ENCODE results near the gene AKIRIN2.

AKIRIN2 gene

DNA sequence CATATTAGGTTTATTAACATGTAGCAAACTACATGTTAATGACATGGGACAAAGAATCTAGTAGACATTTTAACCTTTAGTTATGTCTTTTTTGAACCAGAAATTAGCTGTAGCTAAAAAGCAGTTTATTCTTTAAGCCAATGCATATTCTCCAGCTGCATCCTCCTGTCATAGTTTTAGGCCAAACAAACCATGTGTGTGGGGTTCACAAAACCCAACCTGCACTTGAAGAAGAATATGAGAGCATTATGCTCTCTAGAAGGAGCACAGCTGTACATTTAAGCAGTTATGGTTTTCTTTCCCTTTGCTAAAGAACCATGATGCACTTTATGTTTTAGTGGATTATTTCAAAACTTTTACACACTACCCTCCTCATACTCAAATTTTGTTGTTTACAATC is 46.2 kb downstream of the AKIRIN2 start:
- no peak for DNase-seq (ENCODE audit: low spot score)

DNA sequence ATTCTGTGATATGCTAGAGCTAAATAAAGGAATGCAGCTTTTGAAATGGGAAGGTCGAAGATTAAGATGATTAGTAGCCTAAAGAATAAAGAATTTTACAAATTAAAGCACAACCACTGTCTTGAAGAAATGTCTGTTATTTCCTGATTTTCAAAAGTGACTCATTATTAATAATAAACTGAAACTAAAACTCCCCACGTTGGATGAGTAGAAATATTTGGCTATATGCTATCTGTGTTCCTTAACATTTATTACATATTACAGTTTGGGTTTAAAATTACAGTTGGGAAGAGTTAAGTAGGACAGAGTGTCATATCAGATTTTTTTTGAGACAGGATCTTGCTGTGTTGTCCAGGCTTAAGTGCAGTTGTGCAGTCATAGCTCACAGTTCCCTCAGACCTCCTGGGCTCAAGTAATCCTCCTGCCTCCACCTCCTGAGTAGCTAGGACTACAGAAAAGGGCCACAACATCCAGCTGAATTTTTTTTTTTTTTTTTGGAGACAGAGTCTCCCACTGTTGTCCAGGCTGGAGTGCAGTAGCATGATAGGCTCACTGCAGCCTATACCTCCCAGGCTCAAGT is 47.1 kb downstream of the AKIRIN2 start:
- no peak for DNase-seq (ENCODE audit: low spot score)

DNA sequence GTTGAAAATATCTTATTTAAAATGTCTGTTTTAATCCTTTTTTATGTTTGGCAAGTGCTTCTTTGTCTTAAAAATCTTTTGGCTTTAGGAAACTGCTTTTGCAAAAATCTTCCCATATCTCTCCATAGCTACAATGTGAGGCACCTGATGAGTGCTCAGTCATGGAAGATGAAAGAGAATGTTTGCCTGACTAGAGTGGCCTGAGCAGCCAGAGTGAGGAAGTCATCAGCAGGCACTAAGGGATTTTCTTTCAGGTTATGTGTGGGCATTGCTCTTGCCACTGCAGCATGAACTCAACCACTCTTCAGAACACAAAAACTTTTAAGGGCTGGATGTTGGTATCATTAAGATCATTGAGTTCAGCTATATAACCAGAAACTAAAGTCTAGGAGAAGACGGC is 47.9 kb downstream of the AKIRIN2 start:
- DNase-seq (ENCODE audit: low spot score): no peak

DNA sequence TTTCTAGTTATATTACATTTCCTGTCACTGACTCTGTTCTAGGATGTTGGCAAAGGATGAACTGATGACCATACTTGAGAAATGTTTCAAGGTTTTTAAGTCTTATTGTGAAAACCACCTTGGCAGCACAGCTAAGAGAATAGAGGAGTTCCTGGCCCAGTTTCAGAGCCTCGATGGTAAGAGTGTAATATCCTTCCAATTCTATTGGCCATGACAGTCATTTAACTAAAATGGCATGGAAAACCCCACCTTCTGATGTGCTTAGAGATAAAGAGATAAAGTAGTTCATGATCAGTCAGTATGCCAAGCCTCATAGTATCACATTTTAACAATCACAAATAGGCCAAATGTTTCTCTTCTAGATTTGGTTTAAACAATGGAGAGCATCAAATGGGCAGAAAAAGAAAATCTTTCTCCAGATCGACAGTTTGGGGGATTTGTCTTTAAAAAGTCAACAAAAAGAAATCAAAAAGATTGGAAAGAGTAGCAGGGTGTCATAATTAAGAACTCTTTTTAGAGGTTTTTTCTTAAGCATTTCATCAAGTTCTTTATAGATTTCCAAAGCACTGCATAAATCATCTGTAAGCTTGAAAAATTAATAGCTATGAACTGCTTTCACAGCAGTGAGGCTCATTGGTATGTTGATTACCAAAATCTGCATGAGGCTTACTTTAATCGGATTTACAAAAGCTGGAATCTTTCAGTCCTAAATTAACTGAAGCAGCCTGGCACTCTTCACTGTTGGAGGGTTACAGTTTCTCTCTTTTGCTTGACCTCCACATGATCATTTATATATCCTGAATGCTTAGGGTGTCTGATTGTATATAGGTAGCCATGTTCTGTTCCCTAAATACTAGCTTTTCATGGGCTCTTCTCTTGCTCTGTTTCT is 48.7 kb downstream of the AKIRIN2 start:
- no peak for DNase-seq (ENCODE audit: low spot score)

DNA sequence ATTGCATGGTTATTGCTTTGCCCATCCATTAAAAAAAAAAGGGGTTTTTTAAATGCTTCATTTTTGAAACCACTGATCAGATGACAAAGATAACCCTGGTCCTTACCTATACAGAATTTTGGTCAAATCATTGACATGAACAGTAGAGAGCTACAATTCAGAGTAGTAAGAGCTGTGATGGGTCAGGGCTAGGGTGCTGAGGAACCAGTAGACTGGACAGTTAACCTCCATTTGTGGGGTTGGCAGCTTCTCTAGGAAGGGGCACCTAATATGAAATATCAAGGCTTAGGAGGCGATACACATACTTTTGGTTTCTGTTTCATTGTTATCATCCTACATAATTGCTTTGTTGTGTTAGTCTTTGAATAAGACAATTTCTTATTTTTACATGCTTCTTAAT is 57.0 kb downstream of the AKIRIN2 start:
- DNase-seq (ENCODE audit: low spot score): no peak

DNA sequence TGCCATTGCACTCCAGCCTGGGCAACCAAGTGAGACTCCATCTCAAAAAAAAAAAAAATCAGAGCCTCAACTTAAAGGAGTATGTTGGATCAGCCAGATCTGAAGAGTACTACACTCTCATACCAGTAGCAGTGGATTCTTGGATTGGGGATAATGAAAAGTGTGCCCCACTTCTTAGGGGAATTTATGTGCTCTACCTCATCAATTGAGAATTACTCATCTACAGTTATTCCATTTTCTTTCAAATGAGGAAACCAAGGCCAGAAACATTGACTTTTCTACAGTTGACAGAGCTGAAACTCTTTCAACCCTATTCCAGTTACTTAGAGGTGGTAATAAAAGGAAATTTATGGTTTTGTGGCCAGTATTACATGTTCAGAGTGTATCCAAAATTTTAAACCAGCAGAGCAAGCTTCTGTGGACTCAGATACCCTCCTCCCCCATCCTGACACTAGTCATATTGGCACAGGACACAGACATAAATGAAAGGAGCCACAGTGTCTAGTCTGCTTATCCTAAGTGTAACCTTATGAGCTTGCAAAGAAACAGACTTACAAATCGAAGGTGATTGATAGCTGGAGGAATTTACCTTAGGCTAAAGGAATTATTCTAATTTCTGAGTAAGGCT is 60.9 kb downstream of the AKIRIN2 start:
- DNase-seq (ENCODE audit: low spot score): no peak

DNA sequence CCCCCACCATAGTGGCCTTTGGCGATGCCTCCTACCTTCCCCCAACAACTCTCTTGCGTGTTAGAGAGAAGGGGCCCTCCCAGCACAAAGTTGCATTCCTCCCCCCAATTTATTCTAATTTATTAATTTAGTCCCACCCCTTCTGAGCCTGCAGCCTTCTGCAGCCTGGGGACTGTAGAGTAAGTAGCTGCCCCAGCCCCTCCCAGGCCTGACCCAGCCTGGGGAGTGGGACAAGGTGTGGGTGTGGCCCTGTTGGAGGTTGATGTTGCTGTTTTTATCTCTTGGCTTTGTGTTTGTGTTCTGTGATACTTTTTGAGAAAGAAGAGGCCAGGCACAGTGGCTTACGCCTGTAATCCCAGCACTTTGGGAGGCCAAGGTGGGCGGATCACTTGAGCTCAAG is 62.7 kb downstream of the AKIRIN2 start:
- DNase-seq (ENCODE audit: low spot score): no peak

DNA sequence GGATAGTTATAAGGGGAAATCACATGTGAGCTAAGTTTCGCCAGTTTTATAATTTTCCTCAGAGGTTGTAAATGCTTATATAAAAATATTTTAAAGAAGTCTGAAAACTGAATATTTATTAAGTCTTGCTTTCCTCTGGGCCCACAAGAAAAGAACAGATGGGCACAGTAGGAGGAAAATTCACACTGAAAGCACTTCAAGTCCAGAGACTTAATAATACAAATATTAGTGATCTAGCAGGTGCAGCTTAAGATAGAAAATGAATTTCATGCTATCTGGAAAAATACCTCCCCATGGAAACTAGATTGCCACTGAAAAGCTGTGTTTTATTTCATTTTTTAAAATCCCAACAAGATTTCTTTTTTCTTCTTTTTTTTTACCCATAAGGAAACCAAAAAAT is 64.9 kb downstream of the AKIRIN2 start:
- no peak for DNase-seq (ENCODE audit: low spot score)

DNA sequence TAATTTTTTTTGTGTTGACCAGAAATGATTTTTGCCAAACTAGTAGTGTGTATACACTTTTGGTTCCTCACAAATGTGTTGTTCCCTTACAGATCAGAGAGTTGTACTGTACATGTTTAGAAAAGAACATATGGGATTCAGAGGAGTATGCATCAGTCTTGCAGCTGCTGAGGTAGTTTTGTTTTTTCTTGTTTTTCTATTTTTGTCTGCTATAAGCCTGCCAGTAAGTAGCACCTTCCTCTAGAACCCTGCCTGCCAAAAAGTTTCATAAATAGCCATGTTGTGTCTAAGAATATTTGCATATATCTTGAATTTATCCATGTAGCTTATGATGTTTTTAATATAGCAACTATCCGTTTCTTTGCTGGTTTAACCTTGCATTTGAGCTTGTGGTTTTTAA is 65.7 kb downstream of the AKIRIN2 start:
- no peak for DNase-seq (ENCODE audit: low spot score)

DNA sequence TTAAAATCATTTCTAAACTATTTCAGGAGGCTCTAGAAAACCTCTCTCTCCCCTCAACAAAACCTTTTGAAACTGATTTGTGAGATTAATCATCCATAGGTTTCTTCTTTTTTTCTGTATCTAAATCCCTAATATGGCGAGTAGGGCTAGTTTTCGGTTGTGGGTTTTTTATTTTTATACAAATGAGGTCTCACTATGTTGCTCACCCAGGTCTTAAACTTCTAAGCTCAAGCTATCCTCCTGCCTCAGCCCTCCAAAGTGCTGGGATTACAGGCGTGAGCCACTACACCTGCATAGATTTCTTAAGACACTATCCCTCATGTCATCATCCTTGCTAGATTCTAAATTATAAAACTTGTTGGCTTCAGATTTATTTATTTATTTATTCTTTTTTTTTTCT is 68.2 kb downstream of the AKIRIN2 start:
- no peak for DNase-seq (ENCODE audit: low spot score)

DNA sequence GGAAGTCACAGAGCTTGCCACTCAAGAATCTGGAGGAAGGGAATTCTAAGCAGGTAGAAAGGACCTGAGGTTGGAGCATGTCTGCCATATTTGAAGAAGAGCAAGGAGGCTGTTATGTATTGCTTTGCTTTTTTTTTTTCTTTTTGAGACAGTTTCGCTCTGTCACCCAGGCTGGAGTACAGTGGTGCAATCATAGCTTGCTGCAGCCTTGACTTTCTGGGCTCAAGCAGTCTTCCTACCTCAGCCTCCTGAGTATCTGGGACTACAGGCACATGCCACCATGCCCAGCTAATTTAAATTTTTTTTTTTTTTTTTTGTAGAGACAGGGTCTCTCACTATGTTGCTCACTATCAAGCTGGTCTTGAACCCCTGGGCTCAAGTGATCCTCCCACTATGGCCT is 71.3 kb downstream of the AKIRIN2 start:
- DNase-seq (ENCODE audit: low spot score): no peak

DNA sequence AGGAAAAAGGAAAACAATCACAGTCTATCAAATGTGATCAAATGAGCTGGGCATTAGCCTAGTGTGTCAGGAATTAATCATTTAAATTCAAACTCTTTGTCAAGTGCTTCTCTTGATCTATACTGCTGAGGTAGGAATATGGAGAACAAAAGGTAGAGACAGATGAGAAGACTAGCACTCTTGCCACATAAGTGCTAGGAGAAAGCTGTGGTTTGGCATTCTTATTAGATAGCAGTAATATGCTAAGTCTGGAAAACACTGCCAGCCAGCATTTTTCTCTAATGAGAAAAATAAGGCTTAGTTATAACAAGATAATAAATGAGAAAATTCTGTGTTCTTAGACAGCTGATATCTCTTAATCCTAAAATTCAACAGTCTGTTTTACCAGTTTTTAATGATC is 73.2 kb downstream of the AKIRIN2 start:
- no peak for DNase-seq (ENCODE audit: low spot score)

DNA sequence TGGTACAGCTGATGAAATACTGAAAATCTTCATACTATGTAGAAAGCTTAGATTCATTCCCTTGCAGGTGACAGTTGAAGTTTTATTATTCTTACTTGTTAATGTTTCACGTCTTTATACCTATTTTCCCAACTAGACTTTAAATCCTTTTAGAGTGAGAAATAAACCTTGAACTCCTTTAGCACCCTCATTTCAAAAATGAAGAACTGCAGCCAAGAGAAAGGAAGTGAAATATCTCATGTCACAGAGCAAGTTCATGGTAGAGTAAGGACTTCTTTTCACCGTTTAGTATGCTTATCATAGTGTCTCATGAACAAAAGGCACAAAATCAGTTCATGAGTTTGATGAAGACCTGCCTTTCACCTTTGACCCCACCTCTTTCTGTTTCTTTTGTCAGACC is 73.6 kb downstream of the AKIRIN2 start:
- DNase-seq (ENCODE audit: low spot score): no peak
